Panc1 (cell line): ENCODE measurements around the gene SSH2. TPM values are rescaled to one million over a fixed set of nuclear protein-coding genes. Genes with fewer than 3 reads are reported as not detected.

Experiments used
- ATAC-seq: fragments of 200-7000 bp; cut with Tn5 transposase; 2 replicates; pipeline ENCODE4 v1.9.1; 2020; ENCODE audit warnings: mild to moderate bottlenecking, moderate library complexity
- BruUV-seq: library from RNA; stranded (reverse); fragments of 400-500 nt; replicated peaks from 2 replicates; lab custom pipeline; 2021; lab: Mats Ljungman, UMichigan
- CTCF ChIA-PET: fragments of 300-600 bp; sonication (Branson Sonifier 250); formaldehyde crosslinking; loops from one replicate; lab custom pipeline; 2022; ENCODE audit warnings: antibody characterized with exemption; lab: Charles Lee
- POLR2A ChIA-PET: fragments of 300-600 bp; sonication (Branson Sonifier 250); formaldehyde crosslinking; loops from one replicate; lab custom pipeline; 2022; ENCODE audit warnings: antibody characterized with exemption; lab: Charles Lee
- DNase-seq: peaks from one replicate; pipeline ENCODE4 v3.0.0-alpha.2; 2010; ENCODE audit warnings: low read depth, low spot score
- H3K27ac ChIP-seq: 2 replicates; pipeline ENCODE4 v1.5.1; 2011; ENCODE audit warnings: mild to moderate bottlenecking, low read length, inconsistent platforms
- H3K27me3 ChIP-seq: fragments of 200-500 bp; sonication (Bioruptor generic); 2 replicates; pipeline ENCODE4 v1.6.0; 2014; ENCODE audit warnings: low read length, inconsistent platforms; ENCODE audit not compliant: control insufficient read depth, insufficient read depth
- H3K36me3 ChIP-seq: fragments of 200-500 bp; sonication (Bioruptor generic); 2 replicates; pipeline ENCODE4 v1.5.1; 2014; ENCODE audit warnings: inconsistent platforms, mild to moderate bottlenecking, low read length, moderate library complexity; ENCODE audit not compliant: control insufficient read depth, insufficient read depth
- H3K4me1 ChIP-seq: 2 replicates; pipeline ENCODE4 v1.5.1; 2011; ENCODE audit warnings: inconsistent platforms, mild to moderate bottlenecking, low read length, moderate library complexity; ENCODE audit not compliant: control insufficient read depth, insufficient read depth
- H3K4me3 ChIP-seq, 2 experiments: 2 replicates each; pipeline ENCODE4 v1.5.1; 2011 to 2012; ENCODE audit warnings: low read depth in 2 of 2, low read length in 2 of 2, mild to moderate bottlenecking in 2 of 2, inconsistent platforms in 1 of 2, moderate library complexity in 1 of 2
- H3K9me3 ChIP-seq: fragments of 200-500 bp; sonication (Bioruptor generic); 2 replicates; pipeline ENCODE4 v1.5.1; 2014; ENCODE audit warnings: low read depth, mild to moderate bottlenecking, inconsistent platforms, low read length, moderate library complexity; ENCODE audit not compliant: control insufficient read depth, insufficient read depth
- POLR2AphosphoS5 ChIP-seq: IDR thresholded peaks from 2 replicates; pipeline ENCODE4 v1.6.1; 2012; ENCODE audit warnings: mild to moderate bottlenecking, low read depth, low read length, moderate library complexity
- SIN3A ChIP-seq: IDR thresholded peaks from 2 replicates; pipeline ENCODE4 v1.6.1; 2012; ENCODE audit warnings: low read depth, mild to moderate bottlenecking, low read length, moderate library complexity, borderline replicate concordance; ENCODE audit not compliant: insufficient read depth
- TCF7L2 ChIP-seq: IDR thresholded peaks from 2 replicates; pipeline ENCODE4 v1.6.1; 2011; ENCODE audit warnings: mild to moderate bottlenecking, low read depth, low read length, inconsistent platforms
- in situ Hi-C: cut with HindIII; loops from 2 replicates; pipeline ENCODE4 v1.10.0; 2016; ENCODE audit warnings: low sequenced_read_pairs, low pct_unique_long_range_greater_than_20kb
- intact Hi-C: fragments of 100-400 bp; cut with micrococcal nuclease; formaldehyde crosslinking; loops from one replicate; pipeline ENCODE4 v1.10.0; 2022; ENCODE audit not compliant: unreplicated experiment
- total RNA-seq: library from RNA; stranded (reverse); gene quantifications from one replicate; pipeline ENCODE4 v1.2.1, GENCODE V29; 2021; ENCODE audit not compliant: unreplicated experiment
- TF ChIP-seq, protein P1 (sequence below): fragments of 450-650 bp; IDR thresholded peaks from 2 replicates; pipeline ENCODE4 v1.5.1; 2017; ENCODE audit warnings: mild to moderate bottlenecking
- TF ChIP-seq, protein P2 (sequence below), 2 experiments: IDR thresholded peaks; 2 replicates each; pipeline ENCODE4 v1.6.1; 2011 to 2012; ENCODE audit warnings: low read depth in 2 of 2, control low read depth in 1 of 2, low read length in 1 of 2, mild to moderate bottlenecking in 1 of 2, moderate library complexity in 1 of 2; ENCODE audit not compliant: insufficient read depth in 1 of 2

SSH2 gene
- total RNA-seq, 1 experiment from 2014 or later: 30.6 TPM

DNA sequence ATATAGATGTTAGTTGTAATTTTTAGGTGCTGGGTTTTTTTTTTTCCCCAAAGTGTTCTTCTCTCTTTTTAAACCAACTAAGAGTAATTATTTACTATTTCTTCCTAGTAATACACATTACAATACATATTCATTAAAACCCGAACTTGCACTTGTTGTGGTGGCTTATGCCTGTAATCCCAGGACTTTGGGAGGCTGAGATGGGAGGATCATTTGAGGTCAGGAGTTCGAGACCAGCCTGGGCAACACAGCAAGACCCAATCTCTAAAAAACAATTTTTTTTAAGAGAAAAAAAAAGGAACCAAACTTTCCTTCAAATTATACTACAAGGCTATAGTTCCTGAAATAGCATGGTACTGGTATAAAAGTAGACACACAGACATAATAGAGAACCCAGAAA lies 15.3 kb upstream of the SSH2 start:
- Histone ChIP-seq H3K36me3 (no peaks in the 10 kb centered on the region), H3K27me3 (no peaks in the 10 kb centered on the region), H3K9me3 (no peaks in the 10 kb centered on the region), H3K4me1 (no peaks in the 10 kb centered on the region), H3K27ac (no peak overlapping the region), H3K4me3 (no peak overlapping the region)
- BruUV-seq: no TSS peak
- no peak for TF ChIP-seq TCF7L2
- TF ChIP-seq, protein P1, sequence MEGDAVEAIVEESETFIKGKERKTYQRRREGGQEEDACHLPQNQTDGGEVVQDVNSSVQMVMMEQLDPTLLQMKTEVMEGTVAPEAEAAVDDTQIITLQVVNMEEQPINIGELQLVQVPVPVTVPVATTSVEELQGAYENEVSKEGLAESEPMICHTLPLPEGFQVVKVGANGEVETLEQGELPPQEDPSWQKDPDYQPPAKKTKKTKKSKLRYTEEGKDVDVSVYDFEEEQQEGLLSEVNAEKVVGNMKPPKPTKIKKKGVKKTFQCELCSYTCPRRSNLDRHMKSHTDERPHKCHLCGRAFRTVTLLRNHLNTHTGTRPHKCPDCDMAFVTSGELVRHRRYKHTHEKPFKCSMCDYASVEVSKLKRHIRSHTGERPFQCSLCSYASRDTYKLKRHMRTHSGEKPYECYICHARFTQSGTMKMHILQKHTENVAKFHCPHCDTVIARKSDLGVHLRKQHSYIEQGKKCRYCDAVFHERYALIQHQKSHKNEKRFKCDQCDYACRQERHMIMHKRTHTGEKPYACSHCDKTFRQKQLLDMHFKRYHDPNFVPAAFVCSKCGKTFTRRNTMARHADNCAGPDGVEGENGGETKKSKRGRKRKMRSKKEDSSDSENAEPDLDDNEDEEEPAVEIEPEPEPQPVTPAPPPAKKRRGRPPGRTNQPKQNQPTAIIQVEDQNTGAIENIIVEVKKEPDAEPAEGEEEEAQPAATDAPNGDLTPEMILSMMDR: no peak
- TF ChIP-seq, protein P2, sequence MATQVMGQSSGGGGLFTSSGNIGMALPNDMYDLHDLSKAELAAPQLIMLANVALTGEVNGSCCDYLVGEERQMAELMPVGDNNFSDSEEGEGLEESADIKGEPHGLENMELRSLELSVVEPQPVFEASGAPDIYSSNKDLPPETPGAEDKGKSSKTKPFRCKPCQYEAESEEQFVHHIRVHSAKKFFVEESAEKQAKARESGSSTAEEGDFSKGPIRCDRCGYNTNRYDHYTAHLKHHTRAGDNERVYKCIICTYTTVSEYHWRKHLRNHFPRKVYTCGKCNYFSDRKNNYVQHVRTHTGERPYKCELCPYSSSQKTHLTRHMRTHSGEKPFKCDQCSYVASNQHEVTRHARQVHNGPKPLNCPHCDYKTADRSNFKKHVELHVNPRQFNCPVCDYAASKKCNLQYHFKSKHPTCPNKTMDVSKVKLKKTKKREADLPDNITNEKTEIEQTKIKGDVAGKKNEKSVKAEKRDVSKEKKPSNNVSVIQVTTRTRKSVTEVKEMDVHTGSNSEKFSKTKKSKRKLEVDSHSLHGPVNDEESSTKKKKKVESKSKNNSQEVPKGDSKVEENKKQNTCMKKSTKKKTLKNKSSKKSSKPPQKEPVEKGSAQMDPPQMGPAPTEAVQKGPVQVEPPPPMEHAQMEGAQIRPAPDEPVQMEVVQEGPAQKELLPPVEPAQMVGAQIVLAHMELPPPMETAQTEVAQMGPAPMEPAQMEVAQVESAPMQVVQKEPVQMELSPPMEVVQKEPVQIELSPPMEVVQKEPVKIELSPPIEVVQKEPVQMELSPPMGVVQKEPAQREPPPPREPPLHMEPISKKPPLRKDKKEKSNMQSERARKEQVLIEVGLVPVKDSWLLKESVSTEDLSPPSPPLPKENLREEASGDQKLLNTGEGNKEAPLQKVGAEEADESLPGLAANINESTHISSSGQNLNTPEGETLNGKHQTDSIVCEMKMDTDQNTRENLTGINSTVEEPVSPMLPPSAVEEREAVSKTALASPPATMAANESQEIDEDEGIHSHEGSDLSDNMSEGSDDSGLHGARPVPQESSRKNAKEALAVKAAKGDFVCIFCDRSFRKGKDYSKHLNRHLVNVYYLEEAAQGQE (IDR thresholded peaks at IDR 0.05; ENCODE audit: insufficient read depth in 1 of 2, low read depth in 2 of 2, low read length in 1 of 2): no peak
- no peak for TF ChIP-seq POLR2AphosphoS5
- TF ChIP-seq SIN3A: no peak
- DNase-seq (no peak), ATAC-seq (no peak)
- POLR2A ChIA-PET: no interaction called here
- CTCF ChIA-PET: interaction anchor here (0.6 kb wide), 1 partner anchor 37 kb away, joined by 9 read pairs; no protein-coding TSS in a partner anchor
- in situ Hi-C loops (no loop called here), intact Hi-C loops (no loop called here)

DNA sequence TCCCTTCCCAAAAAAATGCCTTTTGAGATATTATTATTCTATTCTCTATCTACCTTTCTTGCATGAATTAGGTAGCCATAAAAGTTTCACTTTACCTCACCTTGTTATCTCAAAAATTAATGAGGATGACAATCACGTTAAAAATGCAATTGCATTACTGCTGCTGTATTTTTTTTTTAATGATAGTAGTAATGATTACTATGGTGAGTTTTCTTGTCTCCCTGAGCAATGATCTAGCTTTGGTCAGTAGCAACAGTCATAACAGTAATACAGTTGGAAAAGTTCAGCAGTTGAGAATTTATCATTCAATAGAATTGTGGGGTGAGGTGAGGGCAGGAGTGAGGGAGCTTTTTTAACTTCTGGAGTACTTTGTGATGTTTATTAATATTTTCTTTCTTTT lies 11.3 kb upstream of the SSH2 start, which contains the start of gene EFCAB5:
TSS of gene EFCAB5 (plus strand) at position 301 of the 400 bp plus-strand sequence. CDS start 163 bp downstream, outside the sequence.
- intact Hi-C loops: no loop called here
- ChIA-PET POLR2A (no interaction called here), CTCF (interaction anchor here (0.6 kb wide), 1 partner anchor 104 kb away, joined by 3 read pairs; no protein-coding TSS in a partner anchor)
- Histone ChIP-seq H3K27me3 (no peaks in the 10 kb centered on the region), H3K4me3 (no peak within 1 kb of the TSS), H3K36me3 (no peaks in the 10 kb centered on the region), H3K27ac (no peak within 1 kb of the TSS), H3K9me3 (no peaks in the 10 kb centered on the region), H3K4me1 (no peaks in the 10 kb centered on the region)
- BruUV-seq: no TSS peak
- ATAC-seq (no peak), DNase-seq (no peak)
- TF ChIP-seq, protein P2 (IDR thresholded peaks at IDR 0.05; ENCODE audit: insufficient read depth in 1 of 2, low read depth in 2 of 2, low read length in 1 of 2): no peak
- TF ChIP-seq, protein P1: no peak
- TF ChIP-seq POLR2AphosphoS5: no peak
- no peak for TF ChIP-seq TCF7L2
- TF ChIP-seq SIN3A: no peak
- in situ Hi-C loops: no loop called here
